HG03045 (cell line): ENCODE data around the gene GNG2.

Source experiments
- ATAC-seq: cut with Tn5 transposase; IDR thresholded peaks from one replicate; pipeline ENCODE4 v1.9.1; 2021; ENCODE audit warnings: mild to moderate bottlenecking, moderate library complexity; ENCODE audit not compliant: unreplicated experiment

Gene GNG2

GRCh38 chr14:51938137-51938536, 77.7 kb downstream of the GNG2 start:
- no peak for ATAC-seq

DNA sequence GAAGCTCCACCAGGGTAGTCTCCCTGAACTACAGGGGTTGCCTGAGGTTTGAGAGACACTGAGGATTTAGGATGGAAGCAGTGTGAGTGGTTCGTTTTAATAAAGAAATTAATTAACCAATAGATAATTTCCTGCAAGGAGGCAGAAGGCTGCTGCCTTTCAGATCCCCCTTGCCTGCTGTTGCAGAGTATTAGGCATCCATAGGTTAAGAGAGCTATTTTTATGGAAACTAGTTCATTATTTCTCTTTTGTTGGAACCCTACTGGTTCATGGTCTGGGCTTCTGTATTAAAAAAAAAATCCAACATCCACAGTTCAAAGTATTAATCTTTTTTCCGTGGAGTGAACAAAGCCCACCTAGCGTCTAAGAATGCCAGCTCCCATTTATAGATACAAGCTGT, 78.4 kb downstream of the GNG2 start:
- no peak for ATAC-seq

GRCh38 chr14:51939226-51939625, 78.8 kb downstream of the GNG2 start:
- ATAC-seq = no peak

GRCh38 chr14:51939755-51940301, 79.4 kb downstream of the GNG2 start:
- ATAC-seq = no peak

- ATAC-seq = no peak
Measured at GRCh38 chr14:51942971-51943370, 82.6 kb downstream of the GNG2 start.

DNA sequence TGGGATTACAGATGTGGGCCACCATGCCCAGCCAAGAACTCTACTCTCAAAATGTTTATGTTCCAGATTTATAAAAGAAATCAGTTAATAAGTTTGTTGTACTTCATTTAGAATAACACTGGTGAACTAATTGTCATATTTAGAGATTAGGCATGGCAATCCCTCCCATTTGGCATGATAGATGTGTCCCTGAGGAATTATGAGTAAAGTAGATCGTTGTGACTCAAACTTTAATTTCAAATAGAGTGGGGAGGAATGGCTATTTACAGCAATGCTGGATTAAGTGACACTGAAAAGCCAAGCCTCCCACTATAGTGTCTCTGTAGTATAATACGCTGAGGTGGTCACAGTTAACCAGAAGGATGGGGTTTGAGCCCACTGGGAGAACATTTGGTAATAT, 89.6 kb downstream of the GNG2 start:
- no peak for ATAC-seq

- no peak for ATAC-seq
Measured at GRCh38 chr14:51951656-51952055, 91.2 kb downstream of the GNG2 start.

- no peak for ATAC-seq
Measured at GRCh38 chr14:51954031-51954430, 93.6 kb downstream of the GNG2 start.

DNA sequence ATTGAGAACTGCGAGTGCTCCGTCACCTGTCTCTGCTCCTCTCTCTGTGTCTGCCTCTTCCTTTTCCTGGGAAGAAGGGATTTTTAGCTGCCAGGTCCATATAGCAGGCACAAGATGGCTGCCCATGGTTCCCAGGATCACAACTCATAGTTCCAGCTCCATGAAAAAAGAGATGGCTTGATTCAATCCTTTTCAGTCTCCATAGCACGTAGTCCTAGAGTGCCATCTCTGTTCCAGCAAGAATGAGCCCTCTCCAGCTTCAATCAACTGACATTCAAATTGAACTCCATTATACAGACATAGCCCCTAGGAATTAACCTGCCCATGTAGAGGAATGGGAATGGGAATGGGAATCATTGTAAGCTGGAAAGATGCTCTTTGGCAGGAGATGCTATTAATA, 94.2 kb downstream of the GNG2 start:
- ATAC-seq = no peak

GRCh38 chr14:51957950-51958349, 97.5 kb downstream of the GNG2 start:
- ATAC-seq = no peak

DNA sequence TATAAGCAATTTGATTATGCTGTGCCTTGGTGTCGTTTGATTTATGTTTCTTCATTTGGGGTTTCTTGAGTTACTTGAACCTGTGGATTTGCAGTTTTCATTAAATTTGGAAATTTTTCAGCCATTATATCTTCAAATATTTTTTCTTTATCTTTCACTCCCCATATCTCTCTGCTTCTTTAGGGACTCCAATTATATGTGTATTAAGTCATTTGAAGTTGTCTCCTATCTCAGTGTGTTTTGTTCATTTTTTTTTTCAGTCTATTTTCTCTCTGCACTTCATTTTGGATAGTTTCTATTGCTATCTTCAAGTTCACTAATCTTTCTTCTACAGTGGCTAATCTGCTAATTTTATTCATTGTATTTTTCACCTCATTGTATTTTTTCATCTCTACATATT, 99.5 kb downstream of the GNG2 start:
- ATAC-seq = no peak

- ATAC-seq = no peak
Measured at GRCh38 chr14:51960866-51961265, 100.5 kb downstream of the GNG2 start.

DNA sequence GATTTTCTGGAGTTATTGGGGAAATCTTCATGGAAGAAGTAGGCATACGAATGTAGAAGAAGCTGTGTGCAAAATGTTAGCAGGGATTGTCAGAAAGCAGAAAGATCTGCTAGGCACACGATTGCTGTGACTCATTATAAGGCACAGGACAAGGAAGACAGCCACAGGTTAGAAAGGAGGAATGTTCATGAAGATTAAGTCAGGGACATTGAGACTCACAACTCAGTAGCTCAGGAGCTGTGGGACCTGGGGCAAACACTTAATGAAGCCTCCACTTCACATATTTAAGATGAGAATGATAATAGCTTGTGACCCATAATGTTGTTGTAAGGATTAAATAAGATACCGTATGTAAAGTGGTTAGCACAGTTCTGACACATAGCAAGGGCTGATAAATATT, 102.3 kb downstream of the GNG2 start:
- no peak for ATAC-seq

DNA sequence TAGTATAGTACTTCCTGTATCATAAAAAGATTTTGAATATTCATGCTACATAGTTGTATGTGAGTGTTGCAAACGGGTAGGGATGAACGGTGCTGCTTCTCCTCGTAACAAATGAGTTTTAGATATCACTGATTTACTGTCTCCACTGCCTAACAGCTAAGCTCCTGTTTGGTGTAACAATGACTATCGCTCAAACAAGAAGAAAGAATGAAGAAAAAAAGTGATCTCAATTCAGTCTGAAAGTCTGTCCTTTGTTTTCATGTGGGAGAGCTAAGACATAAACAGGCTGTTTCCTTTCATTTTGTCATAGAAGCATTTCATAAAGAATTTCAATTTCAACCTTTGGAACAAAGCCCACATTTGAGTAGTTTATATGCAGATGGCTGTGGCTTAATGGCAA, 102.9 kb downstream of the GNG2 start:
- ATAC-seq = no peak

DNA sequence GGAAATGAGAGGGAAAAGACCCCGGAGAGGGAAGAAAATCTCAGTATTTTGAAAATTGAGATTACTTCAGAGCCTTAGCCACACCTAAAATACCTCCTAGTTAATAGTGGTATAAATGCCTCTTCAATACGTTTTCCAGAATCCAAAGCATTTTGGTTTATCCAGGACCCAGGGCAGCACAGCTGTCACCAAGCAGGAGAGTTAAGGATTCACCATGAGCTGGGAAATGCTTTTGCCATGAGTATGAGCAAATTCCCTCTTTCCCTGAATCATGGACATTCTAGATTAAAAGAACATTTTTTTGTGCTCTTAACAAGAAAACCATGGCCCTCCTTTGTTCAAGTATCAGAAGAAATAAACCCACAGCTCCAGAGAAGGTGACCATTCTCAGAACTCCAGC, 107.1 kb downstream of the GNG2 start:
- no peak for ATAC-seq

- ATAC-seq = no peak
Measured at GRCh38 chr14:51969852-51970540, 109.6 kb downstream of the GNG2 start.

DNA sequence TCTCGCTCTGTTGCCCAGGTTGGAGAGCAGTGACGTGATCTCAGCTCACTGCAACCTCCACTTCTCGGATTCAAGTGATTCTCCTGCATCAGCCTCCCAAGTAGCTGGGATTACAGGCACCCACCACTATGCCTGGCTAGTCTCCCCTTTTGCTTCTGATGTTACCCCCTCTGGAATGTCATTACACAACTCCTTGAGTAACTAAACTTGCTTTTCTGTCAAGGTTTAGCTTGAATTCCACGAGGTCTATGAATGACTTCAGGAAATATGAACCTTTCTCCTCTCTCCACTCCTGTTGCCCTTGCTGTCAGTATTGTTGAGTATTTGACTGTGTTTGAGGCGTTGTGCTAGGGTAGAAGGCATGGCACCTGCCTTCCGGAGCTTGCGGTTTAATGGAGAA, 112.2 kb downstream of the GNG2 start:
- ATAC-seq = no peak

- no peak for ATAC-seq
Measured at GRCh38 chr14:51977075-51977474, 116.7 kb downstream of the GNG2 start.

GRCh38 chr14:51978681-51979085, 118.3 kb downstream of the GNG2 start:
- ATAC-seq = no peak

GRCh38 chr14:51979088-51979709, 118.8 kb downstream of the GNG2 start:
- peak; percentile 59 for ATAC-seq

GRCh38 chr14:51981218-51981854, 120.9 kb downstream of the GNG2 start:
- ATAC-seq = no peak

DNA sequence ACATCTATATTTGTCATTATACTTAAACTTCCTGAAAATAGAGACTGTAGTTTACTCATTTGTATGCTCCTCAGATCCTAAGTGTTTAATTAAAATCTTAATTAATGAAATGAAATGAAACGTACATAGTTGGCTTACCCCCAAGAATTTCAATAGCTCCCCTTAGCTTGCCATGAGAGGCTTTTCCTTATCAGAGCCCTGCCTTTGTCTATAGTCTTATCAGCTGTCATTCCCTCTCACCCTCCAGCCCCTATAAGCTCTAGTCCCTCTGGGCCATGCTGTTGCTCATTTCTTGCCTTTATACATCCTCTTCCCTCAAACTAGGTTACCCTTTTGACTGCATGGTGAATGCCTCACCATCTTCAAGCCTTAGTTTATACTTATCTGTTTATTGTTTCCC, 127.8 kb downstream of the GNG2 start:
- ATAC-seq = no peak
